ENCODE measurements around the gene TMEM121B. TPM values are rescaled to one million over a fixed set of nuclear protein-coding genes. Genes with fewer than 3 reads are reported as not detected.
A peak's percentile ranks its signal among the peaks of the same experiment; 100 is the strongest.

TMEM121B gene
- total RNA-seq, 1 donor, result not detected

- Histone ChIP-seq H3K36me3 (ENCODE audit: insufficient read depth, low read length) (no peaks in the 10 kb centered on the region), H3K4me1 (ENCODE audit: insufficient read depth, low read length) (no peaks in the 10 kb centered on the region), H3K9me3 (ENCODE audit: low read depth, low read length) (no peaks in the 10 kb centered on the region), H2AFZ (ENCODE audit: low read length) (no peak overlapping the region), H3K4me3 (ENCODE audit: insufficient read depth, low read length) (no peak overlapping the region), H4K20me1 (ENCODE audit: insufficient read depth, low read length) (peaks cover 3% of the 10 kb centered on the region), H3K79me2 (ENCODE audit: insufficient read depth, low read length) (no peaks in the 10 kb centered on the region), H3K27ac (ENCODE audit: low read depth, low read length) (no peak overlapping the region), H3K4me2 (ENCODE audit: insufficient read depth, low read length) (no peak overlapping the region), H3K27me3 (ENCODE audit: insufficient read depth, low read length) (no peaks in the 10 kb centered on the region)
- no peak for DNase-seq (ENCODE audit: insufficient read length, low spot score, missing footprints)
- TF ChIP-seq CTCF (IDR thresholded peaks at IDR 0.05; ENCODE audit: extremely low read depth, low read depth, low read length), result no peak
These were observed 11.0 kb upstream of the TMEM121B start for GRCh38 chr22:17132112-17132511.

GRCh38 chr22:17131686-17132085 lies 10.5 kb upstream of the TMEM121B start:
- no peaks in the 10 kb centered on the region for H3K36me3 ChIP-seq (ENCODE audit: insufficient read depth, low read length)
- no peak overlapping the region for H3K27ac ChIP-seq (ENCODE audit: low read depth, low read length)
- no peaks in the 10 kb centered on the region for H3K4me1 ChIP-seq (ENCODE audit: insufficient read depth, low read length)
- TF ChIP-seq CTCF (IDR thresholded peaks at IDR 0.05; ENCODE audit: extremely low read depth, low read depth, low read length), result no peak
- H3K27me3 ChIP-seq (ENCODE audit: insufficient read depth, low read length), result no peaks in the 10 kb centered on the region
- peaks cover 3% of the 10 kb centered on the region for H4K20me1 ChIP-seq (ENCODE audit: insufficient read depth, low read length)
- H3K79me2 ChIP-seq (ENCODE audit: insufficient read depth, low read length), result no peaks in the 10 kb centered on the region
- H3K4me2 ChIP-seq (ENCODE audit: insufficient read depth, low read length), result no peak overlapping the region
- DNase-seq (ENCODE audit: insufficient read length, low spot score, missing footprints), result no peak
- H2AFZ ChIP-seq (ENCODE audit: low read length), result no peak overlapping the region
- no peak overlapping the region for H3K4me3 ChIP-seq (ENCODE audit: insufficient read depth, low read length)
- no peaks in the 10 kb centered on the region for H3K9me3 ChIP-seq (ENCODE audit: low read depth, low read length)

GRCh38 chr22:17130199-17130598 lies 9.0 kb upstream of the TMEM121B start:
- Histone ChIP-seq H3K27me3 (ENCODE audit: insufficient read depth, low read length) (no peaks in the 10 kb centered on the region), H3K9me3 (ENCODE audit: low read depth, low read length) (no peaks in the 10 kb centered on the region), H3K27ac (ENCODE audit: low read depth, low read length) (no peak overlapping the region), H3K4me1 (ENCODE audit: insufficient read depth, low read length) (no peaks in the 10 kb centered on the region), H3K79me2 (ENCODE audit: insufficient read depth, low read length) (no peaks in the 10 kb centered on the region), H3K4me3 (ENCODE audit: insufficient read depth, low read length) (no peak overlapping the region), H2AFZ (ENCODE audit: low read length) (no peak overlapping the region), H3K36me3 (ENCODE audit: insufficient read depth, low read length) (no peaks in the 10 kb centered on the region), H4K20me1 (ENCODE audit: insufficient read depth, low read length) (peaks cover 3% of the 10 kb centered on the region), H3K4me2 (ENCODE audit: insufficient read depth, low read length) (no peak overlapping the region)
- TF ChIP-seq CTCF (IDR thresholded peaks at IDR 0.05; ENCODE audit: extremely low read depth, low read depth, low read length), result no peak
- DNase-seq (ENCODE audit: insufficient read length, low spot score, missing footprints), result peak; percentile 48

- H4K20me1 ChIP-seq (ENCODE audit: insufficient read depth, low read length), result no peaks in the 10 kb centered on the region
- peaks cover 37% of the 10 kb centered on the region for H3K27me3 ChIP-seq (ENCODE audit: insufficient read depth, low read length)
- H3K4me1 ChIP-seq (ENCODE audit: insufficient read depth, low read length), result no peaks in the 10 kb centered on the region
- H3K36me3 ChIP-seq (ENCODE audit: insufficient read depth, low read length), result no peaks in the 10 kb centered on the region
- no peaks in the 10 kb centered on the region for H3K79me2 ChIP-seq (ENCODE audit: insufficient read depth, low read length)
- no peak overlapping the region for H3K4me3 ChIP-seq (ENCODE audit: insufficient read depth, low read length)
- no peak overlapping the region for H3K27ac ChIP-seq (ENCODE audit: low read depth, low read length)
- DNase-seq (ENCODE audit: insufficient read length, low spot score, missing footprints), result peak; percentile 78
- H3K9me3 ChIP-seq (ENCODE audit: low read depth, low read length), result no peaks in the 10 kb centered on the region
- TF ChIP-seq CTCF (IDR thresholded peaks at IDR 0.05; ENCODE audit: extremely low read depth, low read depth, low read length), result no peak
- H3K4me2 ChIP-seq (ENCODE audit: insufficient read depth, low read length), result no peak overlapping the region
- no peak overlapping the region for H2AFZ ChIP-seq (ENCODE audit: low read length)
These were observed 388 bp downstream of the TMEM121B start for GRCh38 chr22:17120711-17121232.

Data from osteoblast (primary cell).